ENCODE measurements around the gene PNMA8A. TPM values are rescaled to one million over a fixed set of nuclear protein-coding genes. Genes with fewer than 3 reads are reported as not detected.

PNMA8A gene
- total RNA-seq, 2 donors from 2014 or later: 17.3 to 32.5 TPM

- Histone ChIP-seq H3K27ac (ENCODE audit: low read depth, low read length) (no peak overlapping the region), H3K4me1 (ENCODE audit: control insufficient read depth, insufficient read depth, low read length) (no peaks in the 10 kb centered on the region), H3K9me3 (ENCODE audit: control insufficient read depth, low read length) (peaks cover 8% of the 10 kb centered on the region), H3K4me3 (ENCODE audit: low read length) (no peak overlapping the region), H3K27me3 (ENCODE audit: control insufficient read depth, insufficient read depth, low read length, poor library complexity, severe bottlenecking) (no peaks in the 10 kb centered on the region), H3K9ac (ENCODE audit: extremely low read depth, low read length, poor library complexity, severe bottlenecking) (no peak overlapping the region), H3K36me3 (ENCODE audit: control insufficient read depth, insufficient read depth, low read length) (no peaks in the 10 kb centered on the region)
- WGBS, 2 experiments (ENCODE audit: insufficient coverage in 1 of 2, insufficient read length in 1 of 2): 93% methylated on average over 1 to 2 of the region's 2 CpGs
- peaks cover 19% of the 10 kb centered on the region for H3K27me3 Mint-ChIP-seq (ENCODE audit: insufficient read depth)
- H3K9me3 Mint-ChIP-seq: peaks cover 8% of the 10 kb centered on the region
- no peak for DNase-seq
- no peak for TF ChIP-seq CTCF (conservative IDR thresholded peaks at IDR 0.05)
- H3K36me3 Mint-ChIP-seq (ENCODE audit: low read depth): no peaks in the 10 kb centered on the region
- H3K4me3 Mint-ChIP-seq: no peak overlapping the region
- H3K4me1 Mint-ChIP-seq: no peaks in the 10 kb centered on the region
- H3K27ac Mint-ChIP-seq: no peak overlapping the region
These were observed 36.8 kb upstream of the PNMA8A start for GRCh38 chr19:46508206-46508605.

- Histone ChIP-seq H3K4me1 (ENCODE audit: control insufficient read depth, insufficient read depth, low read length) (no peaks in the 10 kb centered on the region), H3K4me3 (ENCODE audit: low read length) (no peak overlapping the region), H3K9ac (ENCODE audit: extremely low read depth, low read length, poor library complexity, severe bottlenecking) (no peak overlapping the region), H3K27ac (ENCODE audit: low read depth, low read length) (no peak overlapping the region), H3K36me3 (ENCODE audit: control insufficient read depth, insufficient read depth, low read length) (no peaks in the 10 kb centered on the region), H3K9me3 (ENCODE audit: control insufficient read depth, low read length) (no peaks in the 10 kb centered on the region), H3K27me3 (ENCODE audit: control insufficient read depth, insufficient read depth, low read length, poor library complexity, severe bottlenecking) (no peaks in the 10 kb centered on the region)
- Mint-ChIP-seq H3K36me3 (ENCODE audit: low read depth) (no peaks in the 10 kb centered on the region), H3K9me3 (no peaks in the 10 kb centered on the region), H3K4me3 (no peak overlapping the region), H3K27ac (no peak overlapping the region), H3K4me1 (no peaks in the 10 kb centered on the region), H3K27me3 (ENCODE audit: insufficient read depth) (peaks cover 21% of the 10 kb centered on the region)
- TF ChIP-seq CTCF (conservative IDR thresholded peaks at IDR 0.05): no peak
- no peak for DNase-seq
- 65 to 81% methylated on average over 6 to 15 of the region's 17 CpGs for WGBS, 2 experiments (ENCODE audit: insufficient coverage in 1 of 2, insufficient read length in 1 of 2)
These were observed 32.6 kb upstream of the PNMA8A start for GRCh38 chr19:46503848-46504453.

- Histone ChIP-seq H3K4me1 (ENCODE audit: control insufficient read depth, insufficient read depth, low read length) (no peaks in the 10 kb centered on the region), H3K27me3 (ENCODE audit: control insufficient read depth, insufficient read depth, low read length, poor library complexity, severe bottlenecking) (no peaks in the 10 kb centered on the region), H3K4me3 (ENCODE audit: low read length) (no peak overlapping the region), H3K9ac (ENCODE audit: extremely low read depth, low read length, poor library complexity, severe bottlenecking) (no peak overlapping the region), H3K36me3 (ENCODE audit: control insufficient read depth, insufficient read depth, low read length) (no peaks in the 10 kb centered on the region), H3K27ac (ENCODE audit: low read depth, low read length) (no peak overlapping the region), H3K9me3 (ENCODE audit: control insufficient read depth, low read length) (no peaks in the 10 kb centered on the region)
- WGBS, 2 experiments (ENCODE audit: insufficient coverage in 1 of 2, insufficient read length in 1 of 2): 93 to 95% methylated on average over 3 to 5 of the region's 5 CpGs
- DNase-seq: no peak
- TF ChIP-seq CTCF (conservative IDR thresholded peaks at IDR 0.05): no peak
- H3K36me3 Mint-ChIP-seq (ENCODE audit: low read depth): no peaks in the 10 kb centered on the region
- H3K27ac Mint-ChIP-seq: no peak overlapping the region
- H3K4me3 Mint-ChIP-seq: no peak overlapping the region
- peaks cover 21% of the 10 kb centered on the region for H3K27me3 Mint-ChIP-seq (ENCODE audit: insufficient read depth)
- H3K4me1 Mint-ChIP-seq: no peaks in the 10 kb centered on the region
- no peaks in the 10 kb centered on the region for H3K9me3 Mint-ChIP-seq
These were observed 31.5 kb upstream of the PNMA8A start for GRCh38 chr19:46502891-46503290.
